Nasal cavity respiratory epithelium epithelial cell of viscerocranial mucosa (primary cell): ENCODE measurements around the gene ESR2. TPM values are rescaled to one million over a fixed set of nuclear protein-coding genes. Genes with fewer than 3 reads are reported as not detected.

Experiments
- total RNA-seq: library from RNA; depleted of rRNA; stranded (reverse); fragments of >200 nt; gene quantifications from 2 replicates; pipeline ENCODE4 v1.2.3, GENCODE V29; 2014

Gene ESR2
- under 0.01 and 0.07 TPM in 2 replicates for total RNA-seq

DNA sequence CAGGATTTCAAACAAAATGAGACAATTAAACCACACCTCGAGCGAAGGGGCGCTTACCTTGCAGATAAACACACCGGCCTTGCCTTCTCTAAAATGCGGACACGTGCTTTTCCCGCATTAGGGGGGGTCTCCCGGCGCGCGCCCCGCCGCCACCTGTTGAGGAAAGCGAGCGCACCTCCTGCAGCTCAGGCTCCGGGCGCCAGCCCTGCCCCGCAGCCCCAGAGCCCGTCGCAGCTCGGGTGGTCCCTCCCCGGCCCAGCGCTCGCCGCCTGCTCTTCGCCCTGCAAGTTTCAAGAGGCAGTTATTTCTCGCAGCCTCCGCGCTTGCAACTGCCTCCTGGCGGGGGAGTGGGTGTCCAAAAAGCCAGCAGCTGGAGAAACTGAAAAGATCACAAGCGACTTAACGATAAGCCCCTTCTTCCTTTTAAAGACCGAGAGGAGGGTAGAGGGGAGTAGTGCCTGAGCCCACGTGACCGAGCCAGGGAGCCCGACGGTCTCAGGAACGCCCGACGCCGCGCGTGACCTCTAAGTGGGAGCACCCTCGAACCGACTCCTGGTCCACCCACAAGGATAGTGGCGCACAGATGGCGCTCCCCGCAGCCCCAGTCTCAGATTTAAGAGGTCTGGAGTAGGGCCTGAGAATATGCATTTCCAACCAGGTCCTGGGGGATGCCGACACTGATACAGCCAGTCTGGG is at the start of gene ESR2:
Gene ESR2 (minus strand): TSS at position 396 of the 696 bp plus-strand sequence. CDS start 11,386 bp downstream, outside the sequence.

Other genes with a start within 250 kb of the ESR2 start
- 38.3 and 54.5 TPM in 2 replicates for gene MTHFD1, start 94.0 kb upstream of the ESR2 start, total RNA-seq
- gene AKAP5, start 171.1 kb upstream of the ESR2 start, total RNA-seq = under 0.01 and 0.28 TPM in 2 replicates
- gene ZBTB25, start 209.5 kb upstream of the ESR2 start, total RNA-seq = 6.2 and 8.3 TPM in 2 replicates
- 40.7 and 64.4 TPM in 2 replicates for gene ZBTB1, start 210.4 kb upstream of the ESR2 start, total RNA-seq
- gene HSPA2, start 246.4 kb upstream of the ESR2 start, total RNA-seq = 3.3 and 10.3 TPM in 2 replicates